Measurements from ENCODE around the gene PLEKHJ1.
"Not testable (repeated sequence)": the region's sequence is repeated elsewhere in the genome, so short reads cannot be mapped to it uniquely, and the experiment has no call there.

The PLEKHJ1 gene
- total RNA-seq = 27.0 reads per million, percentile 54 among the genes with 10 or more reads in this experiment

GRCh38 chr19:2236314-2237050, at the start of gene PLEKHJ1, which contains the start of gene SF3A2:
Gene PLEKHJ1 (minus strand): TSS chr19:2236329. CDS start chr19:2236248, 81 bp downstream.
Gene SF3A2 (plus strand): TSS chr19:2236824. CDS start chr19:2243419, 6,595 bp downstream.
- peak; percentile 96 for DNase-seq

GRCh38 chr19:2283835-2284507, 47.8 kb upstream of the PLEKHJ1 start:
- no peak for DNase-seq

GRCh38 chr19:2282862-2283237, 46.7 kb upstream of the PLEKHJ1 start:
- no peak for DNase-seq

- no peak for DNase-seq
Measured at GRCh38 chr19:2282062-2282861, 46.1 kb upstream of the PLEKHJ1 start, which contains the start of gene PEAK3. Gene PEAK3 (minus strand): TSS chr19:2282175. CDS start chr19:2280931, 1,244 bp downstream.

GRCh38 chr19:2281265-2282061, 45.3 kb upstream of the PLEKHJ1 start:
- not testable (repeated sequence) for DNase-seq

GRCh38 chr19:2280633-2281264, 44.6 kb upstream of the PLEKHJ1 start:
- DNase-seq = no peak

- no peak for DNase-seq
Measured at GRCh38 chr19:2278459-2279158, 42.5 kb upstream of the PLEKHJ1 start.

- no peak for DNase-seq
Measured at GRCh38 chr19:2277138-2277537, 41.0 kb upstream of the PLEKHJ1 start.

GRCh38 chr19:2276429-2276986, 40.4 kb upstream of the PLEKHJ1 start:
- no peak for DNase-seq

GRCh38 chr19:2275588-2276428, 39.7 kb upstream of the PLEKHJ1 start:
- DNase-seq = no peak

- no peak for DNase-seq
Measured at GRCh38 chr19:2274931-2275535, 38.9 kb upstream of the PLEKHJ1 start.

- no peak for DNase-seq
Measured at GRCh38 chr19:2274185-2274711, 38.1 kb upstream of the PLEKHJ1 start.

- peak; percentile 73 for DNase-seq
Measured at GRCh38 chr19:2273356-2274184, 37.4 kb upstream of the PLEKHJ1 start.

GRCh38 chr19:2271234-2272103, 35.3 kb upstream of the PLEKHJ1 start:
- DNase-seq = no peak

- DNase-seq = peak; percentile 66
Measured at GRCh38 chr19:2270423-2271233, 34.5 kb upstream of the PLEKHJ1 start.

- peak; percentile 33 for DNase-seq
Measured at GRCh38 chr19:2270157-2270422, 34.0 kb upstream of the PLEKHJ1 start.

Measured in effector CD4-positive, alpha-beta T cell (primary cell).